Esophagus (tissue), 2 donors: ENCODE measurements around the gene LRP5. TPM values are rescaled to one million over a fixed set of nuclear protein-coding genes. Genes with fewer than 3 reads are reported as not detected.

Source experiments
- H3K27ac ChIP-seq, 2 donors: one replicate each; pipeline ENCODE4 v1.5.1; 2013; ENCODE audit warnings: low read depth in 2 of 2, mild to moderate bottlenecking in 2 of 2, inconsistent platforms in 1 of 2, low read length in 1 of 2, moderate library complexity in 1 of 2
- H3K27me3 ChIP-seq, 2 donors: one replicate each; pipeline ENCODE4 v1.6.1; 2013; ENCODE audit warnings: low read length in 2 of 2, control low read depth in 1 of 2, mild to moderate bottlenecking in 1 of 2; ENCODE audit not compliant: insufficient read depth in 2 of 2, control insufficient read depth in 1 of 2
- H3K36me3 ChIP-seq, 2 donors: one replicate each; pipeline ENCODE4 v1.6.1; 2013; ENCODE audit warnings: low read length in 1 of 2; ENCODE audit not compliant: control insufficient read depth in 2 of 2, insufficient read depth in 2 of 2
- H3K4me1 ChIP-seq, 2 donors: one replicate each; pipeline ENCODE4 v1.6.1; 2013; ENCODE audit warnings: low read length in 1 of 2; ENCODE audit not compliant: control insufficient read depth in 2 of 2, insufficient read depth in 2 of 2
- H3K4me3 ChIP-seq, 2 donors: one replicate each; pipeline ENCODE4 v1.5.1; 2013; ENCODE audit warnings: low read length in 2 of 2, mild to moderate bottlenecking in 2 of 2, low read depth in 1 of 2, moderate library complexity in 1 of 2
- H3K9me3 ChIP-seq, 2 donors: one replicate each; pipeline ENCODE4 v1.6.1; 2013; ENCODE audit warnings: mild to moderate bottlenecking in 2 of 2, low read depth in 1 of 2, low read length in 1 of 2, moderate library complexity in 1 of 2; ENCODE audit not compliant: control insufficient read depth in 2 of 2, insufficient read depth in 1 of 2
- WGBS, 2 donors: extraction: QIAGEN DNeasy Blood & Tissue Kit; methylation state at CpG; one replicate each; pipeline ENCODE4 v1.1.7; 2013; 5-methylcytosine and 5-hydroxymethylcytosine counted together
- polyA plus RNA-seq, 2 donors: library from polyadenylated mRNA; stranded (reverse); fragments of 200-250 nt; gene quantifications; one replicate each; pipeline ENCODE4 v1.2.3, GENCODE V29; 2013
- donor health status: healthy with polysubstance abuse.
- donor health status: Bipolar disorder and iron deficiency.

Gene LRP5
- polyA plus RNA-seq, 2 donors = 16.0 to 24.5 TPM

GRCh38 chr11:68495220-68495729 is 182.9 kb downstream of the LRP5 start:
- WGBS, 2 donors = 68 to 72% methylated on average over 3 of the region's 3 CpGs
- Histone ChIP-seq H3K4me1 (peaks cover 0 to 3% of the 10 kb centered on the region in 2 donors), H3K36me3 (no peaks in the 10 kb centered on the region), H3K27ac (no peak overlapping the region), H3K4me3 (no peak overlapping the region), H3K9me3 (no peaks in the 10 kb centered on the region), H3K27me3 (no peaks in the 10 kb centered on the region)

- no peaks in the 10 kb centered on the region for H3K9me3 ChIP-seq
- H3K36me3 ChIP-seq = no peaks in the 10 kb centered on the region
- H3K27ac ChIP-seq = no peak overlapping the region
- H3K4me1 ChIP-seq = peaks cover 0 to 3% of the 10 kb centered on the region in 2 donors
- WGBS, 2 donors = 83 to 86% methylated on average over 3 of the region's 3 CpGs
- H3K27me3 ChIP-seq = no peaks in the 10 kb centered on the region
- no peak overlapping the region for H3K4me3 ChIP-seq
Observed at GRCh38 chr11:68495872-68496271, 183.5 kb downstream of the LRP5 start.

GRCh38 chr11:68497761-68498160 is 185.4 kb downstream of the LRP5 start:
- no peaks in the 10 kb centered on the region for H3K36me3 ChIP-seq
- peaks cover 0 to 3% of the 10 kb centered on the region in 2 donors for H3K4me1 ChIP-seq
- 57 to 79% methylated on average over 2 of the region's 2 CpGs for WGBS, 2 donors
- no peak overlapping the region for H3K27ac ChIP-seq
- H3K9me3 ChIP-seq = no peaks in the 10 kb centered on the region
- no peaks in the 10 kb centered on the region for H3K27me3 ChIP-seq
- no peak overlapping the region for H3K4me3 ChIP-seq

GRCh38 chr11:68498321-68498720 is 185.9 kb downstream of the LRP5 start:
- Histone ChIP-seq H3K9me3 (no peaks in the 10 kb centered on the region), H3K27ac (no peak overlapping the region), H3K4me1 (peaks cover 2 to 5% of the 10 kb centered on the region in 2 donors), H3K27me3 (no peaks in the 10 kb centered on the region), H3K4me3 (no peak overlapping the region), H3K36me3 (no peaks in the 10 kb centered on the region)
- 32 to 40% methylated on average over 2 of the region's 2 CpGs for WGBS, 2 donors

Other genes with a start within 250 kb of the LRP5 start
- gene CHKA, start 191.2 kb upstream of the LRP5 start, polyA plus RNA-seq = 1 to 10 TPM; 3.7 to 7.3 TPM
- gene KMT5B, start 99.3 kb upstream of the LRP5 start, polyA plus RNA-seq = 10 to 100 TPM; 12.7 to 16.8 TPM
- 10 to 100 TPM in 1 of 2 donors, 1 to 10 TPM in 1; 8.9 to 13.4 TPM for gene C11orf24, start 40.6 kb upstream of the LRP5 start, polyA plus RNA-seq
- gene PPP6R3, start 148.2 kb downstream of the LRP5 start, polyA plus RNA-seq = 10 to 100 TPM; 23.0 to 24.8 TPM